ENCODE measurements around the gene CDC6.

GRCh38 chr17:40315206-40315605, 27.5 kb downstream of the CDC6 start:
- TF ChIP-seq CTCF (IDR thresholded peaks at IDR 0.05) (no peak), POLR2AphosphoS5 (IDR thresholded peaks at IDR 0.05) (no peak), EP300 (IDR thresholded peaks at IDR 0.05) (no peak)

All from gastroesophageal sphincter (tissue), 3 donors.